GM18517 (cell line): ENCODE measurements around the gene CD79A.

Source experiments
- ATAC-seq: cut with Tn5 transposase; IDR thresholded peaks from one replicate; pipeline ENCODE4 v1.9.1; 2021; ENCODE audit warnings: mild to moderate bottlenecking, moderate library complexity; ENCODE audit not compliant: unreplicated experiment

Gene CD79A

DNA sequence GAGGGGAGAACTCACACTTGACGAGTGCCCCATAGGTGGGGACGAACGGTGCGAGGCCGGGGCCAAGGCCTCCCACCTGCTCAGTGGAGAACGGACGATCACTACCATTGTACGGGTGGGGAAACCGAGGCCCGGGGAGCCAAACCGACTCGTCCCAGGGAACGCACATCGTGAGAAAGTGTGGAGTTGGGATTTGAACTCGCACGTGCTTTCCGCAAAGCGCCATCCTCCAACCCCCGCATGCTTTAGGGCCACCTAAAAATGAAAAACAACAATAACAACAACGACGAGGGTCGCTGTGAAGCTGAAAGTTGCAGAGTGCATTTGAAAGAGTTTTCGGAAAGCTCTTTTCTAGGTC, 6.4 kb downstream of the CD79A start:
- ATAC-seq: no peak

DNA sequence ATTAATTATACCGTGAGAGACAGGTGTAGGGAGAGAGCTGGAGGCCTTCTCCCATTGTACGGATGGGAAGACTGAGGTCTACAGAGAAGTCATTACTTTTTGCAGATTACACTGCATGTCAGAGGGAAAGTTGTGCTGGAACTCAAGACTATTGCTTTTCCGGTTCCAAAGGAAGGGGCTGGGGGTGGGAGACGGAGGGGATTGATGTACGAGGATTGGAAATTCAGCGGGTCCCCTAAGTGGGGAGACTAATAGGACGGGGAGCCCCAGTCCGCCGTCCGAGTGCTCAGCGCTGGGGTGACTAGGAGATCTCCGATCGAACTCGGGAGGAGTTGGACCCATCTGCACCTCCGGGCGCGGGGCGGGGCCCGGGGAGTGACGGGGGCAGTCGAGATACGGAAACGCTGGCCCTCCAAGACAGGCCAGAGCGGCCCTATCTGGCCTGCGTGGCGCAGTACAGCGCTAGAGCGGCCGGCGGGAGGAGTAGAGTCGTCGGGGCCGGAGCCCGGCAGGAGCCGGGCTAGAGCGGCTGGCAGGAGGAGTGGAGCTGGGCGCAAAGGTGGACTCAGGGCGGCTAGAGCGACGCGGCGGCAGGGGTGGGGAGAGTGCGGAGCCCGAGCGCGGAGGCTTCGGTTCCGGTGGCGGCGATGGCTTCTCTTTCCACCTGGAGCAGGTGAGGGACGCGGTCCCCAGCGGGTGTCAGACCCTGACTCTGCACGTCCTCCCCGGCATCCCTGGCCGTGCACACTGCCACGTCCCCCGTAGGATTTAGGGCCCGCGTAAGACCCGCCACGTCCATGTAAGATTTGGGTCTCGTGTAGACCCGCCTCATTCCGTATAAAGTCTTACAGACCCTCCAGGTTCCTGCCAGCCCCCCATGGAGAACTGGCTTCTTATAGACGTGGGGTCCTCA, 7.0 kb downstream of the CD79A start:
- peak; percentile 69 for ATAC-seq

DNA sequence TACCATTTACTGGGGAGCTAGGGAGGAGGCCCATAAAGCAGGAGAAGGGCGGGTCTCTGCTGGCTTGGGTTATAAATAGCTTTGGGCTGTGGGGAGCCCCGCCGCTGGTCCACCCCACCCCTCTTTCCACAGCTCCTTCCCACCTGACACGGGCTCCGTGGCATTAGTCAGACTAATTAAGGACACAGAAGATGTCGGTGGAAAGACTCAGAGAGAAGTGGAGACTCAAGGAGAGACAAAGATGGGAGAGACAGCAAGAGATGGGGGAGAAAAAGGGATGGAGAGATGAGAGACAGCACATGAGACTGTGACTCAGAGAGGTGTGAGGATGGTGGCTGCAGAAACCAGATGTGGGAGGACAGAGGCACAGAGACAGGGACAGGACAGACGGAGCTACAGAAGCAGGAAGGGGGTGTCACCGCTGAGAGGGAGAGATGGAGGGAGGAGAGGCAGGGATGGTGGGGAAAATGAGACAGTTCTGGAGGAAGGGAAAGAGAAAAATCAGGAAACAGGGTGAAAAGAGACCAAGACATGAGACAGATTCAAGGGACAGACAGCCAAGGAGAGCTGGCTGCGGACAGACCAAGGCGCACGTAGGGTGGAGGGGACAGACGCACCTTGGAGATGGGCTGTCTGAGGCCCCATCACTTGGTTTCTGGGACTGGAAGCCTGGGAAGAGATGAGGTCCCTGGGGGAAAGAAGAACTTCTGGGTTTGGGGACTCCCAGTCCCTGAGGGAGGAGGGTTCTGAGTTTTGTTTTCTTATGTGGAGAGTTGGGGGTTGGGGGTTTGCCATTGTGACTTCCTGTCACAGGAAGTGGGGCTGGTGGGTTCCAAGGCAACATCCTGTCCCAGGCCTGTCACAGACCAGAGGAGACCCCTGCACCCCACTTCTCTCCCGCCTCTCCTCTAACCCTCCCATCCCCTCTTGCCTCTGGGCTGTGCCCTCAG, 10.0 kb downstream of the CD79A start:
- no peak for ATAC-seq

DNA sequence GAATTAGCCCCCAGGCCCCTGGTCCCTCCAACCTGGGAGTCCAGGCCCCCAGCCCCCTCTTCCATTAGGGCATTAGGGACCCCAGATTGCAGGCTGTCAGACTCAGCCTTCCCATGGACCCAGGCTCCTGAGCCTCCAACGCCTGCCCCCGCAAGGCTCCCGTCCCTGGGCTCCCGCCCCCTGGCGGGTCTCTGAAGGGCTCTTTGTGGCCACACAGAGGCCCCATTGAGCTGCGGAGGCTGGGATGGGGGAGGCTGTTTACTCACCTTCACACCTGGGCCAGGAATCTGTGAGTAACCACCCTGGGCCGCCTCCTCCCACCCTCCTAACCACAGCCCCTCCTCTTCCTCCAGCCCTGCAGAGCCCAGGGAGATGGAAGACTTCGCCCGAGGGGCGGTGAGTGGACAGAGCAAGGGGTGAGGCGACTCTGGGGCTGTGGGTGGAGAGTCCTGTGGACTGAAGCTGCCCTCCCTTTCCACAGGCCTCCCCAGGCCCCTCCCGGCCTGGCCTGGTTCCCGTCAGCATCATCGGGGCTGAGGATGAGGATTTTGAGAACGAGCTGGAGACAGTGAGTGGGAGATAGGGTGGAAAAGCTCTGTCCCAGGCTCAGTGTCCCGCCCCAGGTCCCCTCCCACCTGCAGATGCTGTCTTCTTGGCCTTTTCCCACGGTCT, 10.8 kb downstream of the CD79A start:
- no peak for ATAC-seq

DNA sequence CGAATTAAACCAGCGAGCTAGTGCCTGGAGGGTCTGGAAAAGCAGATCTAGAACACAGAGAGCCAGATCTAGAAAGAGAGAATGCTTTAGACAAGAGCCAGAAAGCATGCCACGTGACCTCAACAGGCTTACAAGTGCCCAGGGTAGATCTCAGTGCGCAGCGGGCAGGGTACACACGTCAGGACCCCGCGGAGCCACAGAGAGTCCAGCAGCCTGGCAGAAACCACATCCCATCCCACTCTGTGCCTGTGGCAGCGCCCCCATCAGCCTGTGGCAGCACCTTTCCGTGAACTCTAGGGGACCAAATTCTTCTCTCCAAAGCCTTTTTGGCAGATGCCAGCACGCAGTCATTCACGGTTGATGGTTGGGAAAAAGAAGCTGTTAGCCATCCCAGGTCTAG, 11.8 kb downstream of the CD79A start:
- no peak for ATAC-seq

DNA sequence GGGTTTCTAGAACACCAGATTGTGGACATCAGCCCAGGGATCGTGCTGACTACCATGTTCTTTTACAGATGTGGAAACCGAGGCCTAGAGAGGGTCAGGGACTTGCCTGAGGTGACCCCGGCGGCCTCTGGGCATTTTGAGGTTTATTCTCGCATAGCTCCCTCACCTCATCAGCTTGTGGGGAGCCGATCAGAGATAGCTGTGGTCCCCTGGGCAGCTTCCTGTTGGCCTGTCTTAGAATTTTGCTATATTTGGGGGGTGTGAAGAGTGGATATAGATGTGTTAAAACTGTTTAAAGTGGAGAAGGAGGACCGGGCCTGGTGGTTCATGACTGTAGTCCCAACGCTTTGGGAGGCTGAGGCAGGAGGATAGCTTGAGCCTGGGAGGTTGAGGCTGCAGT, 12.8 kb downstream of the CD79A start:
- ATAC-seq: no peak

DNA sequence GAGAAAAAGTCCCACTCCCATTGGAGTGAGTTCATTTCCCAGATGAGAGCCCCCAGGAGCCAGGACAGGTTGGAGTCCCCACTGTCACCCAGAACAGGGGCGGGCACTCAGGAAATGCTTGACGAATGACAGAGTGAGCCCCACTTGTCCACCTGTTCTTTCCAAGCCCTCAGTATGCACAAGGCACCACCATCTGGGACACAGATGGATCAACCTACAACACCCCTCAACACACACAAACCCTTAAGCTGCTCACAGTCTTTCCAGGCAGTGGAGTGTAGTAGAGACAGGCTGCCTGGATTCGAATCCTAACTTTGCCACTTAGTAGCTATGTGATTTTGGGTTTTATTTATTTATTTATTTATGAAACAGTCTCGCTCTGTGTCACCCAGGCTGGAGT, 13.9 kb downstream of the CD79A start:
- ATAC-seq: no peak

DNA sequence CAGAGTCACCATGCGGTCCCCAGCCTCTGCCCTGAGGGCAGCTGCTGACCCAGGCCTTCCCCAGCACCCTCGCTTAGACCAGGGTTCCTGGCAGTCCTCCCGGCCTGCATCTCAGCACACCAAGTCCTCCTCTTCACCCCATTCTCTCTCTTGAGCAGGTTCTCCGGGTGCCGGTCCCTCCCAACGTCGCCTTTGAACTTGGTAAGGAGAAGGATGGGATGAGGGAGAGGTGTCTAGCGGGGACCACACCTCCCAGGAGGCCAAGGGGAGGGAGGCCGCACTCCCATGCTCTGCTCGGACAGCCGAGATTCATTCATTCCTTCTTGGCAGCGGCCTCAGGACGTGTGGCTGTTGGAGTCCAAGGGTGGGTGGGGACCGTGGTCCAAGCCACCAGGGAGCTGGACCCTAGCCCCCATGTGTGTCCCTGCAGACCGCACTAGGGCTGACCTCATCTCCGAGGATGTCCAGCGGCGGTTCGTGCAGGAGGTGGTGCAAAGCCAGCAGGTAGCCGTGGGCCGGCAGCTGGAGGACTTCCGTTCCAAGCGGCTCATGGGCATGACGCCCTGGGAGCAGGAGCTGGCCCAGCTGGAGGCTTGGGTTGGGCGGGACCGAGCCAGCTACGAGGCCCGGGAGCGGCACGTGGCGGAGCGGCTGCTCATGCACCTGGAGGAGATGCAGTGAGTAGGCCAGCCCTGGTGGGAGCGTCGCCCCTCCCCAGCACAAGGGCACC, 15.3 kb downstream of the CD79A start:
- ATAC-seq: no peak

DNA sequence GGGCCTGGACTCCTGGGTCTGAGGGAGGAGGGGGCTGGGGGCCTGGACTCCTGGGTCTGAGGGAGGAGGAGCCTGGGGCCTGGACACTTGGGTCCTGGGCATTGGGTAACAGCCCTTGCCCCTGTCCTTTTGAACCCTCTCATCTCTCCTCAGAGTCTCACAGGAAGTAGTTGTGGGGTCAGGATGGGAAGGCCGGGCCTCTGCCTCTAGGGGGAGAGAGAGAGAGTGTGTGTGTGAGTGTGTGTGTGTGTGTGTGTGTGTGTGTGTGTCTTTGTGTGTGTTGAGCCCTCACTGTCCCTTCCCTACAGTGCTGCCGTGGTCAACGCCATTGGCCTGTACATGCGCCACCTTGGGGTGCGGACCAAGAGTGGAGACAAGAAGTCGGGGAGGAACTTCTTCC, 16.8 kb downstream of the CD79A start:
- no peak for ATAC-seq

DNA sequence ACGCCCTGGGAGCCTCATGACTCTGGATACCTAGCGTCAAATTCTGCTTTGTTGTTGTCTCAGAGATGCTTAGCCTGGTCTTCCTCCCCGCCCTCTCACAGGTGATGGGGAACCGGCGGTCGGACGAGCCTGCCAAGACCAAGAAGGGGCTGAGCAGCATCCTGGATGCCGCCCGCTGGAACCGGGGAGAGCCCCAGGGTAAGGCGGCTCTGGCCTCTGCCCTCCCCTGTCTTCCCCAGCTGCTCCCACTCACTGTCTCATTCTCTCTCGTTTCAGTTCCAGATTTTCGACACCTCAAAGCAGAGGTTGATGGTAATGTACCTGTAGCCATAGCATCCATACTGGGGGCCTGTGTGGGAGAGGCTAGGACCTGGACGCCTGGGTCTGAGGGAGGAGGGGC, 17.3 kb downstream of the CD79A start:
- ATAC-seq: no peak

DNA sequence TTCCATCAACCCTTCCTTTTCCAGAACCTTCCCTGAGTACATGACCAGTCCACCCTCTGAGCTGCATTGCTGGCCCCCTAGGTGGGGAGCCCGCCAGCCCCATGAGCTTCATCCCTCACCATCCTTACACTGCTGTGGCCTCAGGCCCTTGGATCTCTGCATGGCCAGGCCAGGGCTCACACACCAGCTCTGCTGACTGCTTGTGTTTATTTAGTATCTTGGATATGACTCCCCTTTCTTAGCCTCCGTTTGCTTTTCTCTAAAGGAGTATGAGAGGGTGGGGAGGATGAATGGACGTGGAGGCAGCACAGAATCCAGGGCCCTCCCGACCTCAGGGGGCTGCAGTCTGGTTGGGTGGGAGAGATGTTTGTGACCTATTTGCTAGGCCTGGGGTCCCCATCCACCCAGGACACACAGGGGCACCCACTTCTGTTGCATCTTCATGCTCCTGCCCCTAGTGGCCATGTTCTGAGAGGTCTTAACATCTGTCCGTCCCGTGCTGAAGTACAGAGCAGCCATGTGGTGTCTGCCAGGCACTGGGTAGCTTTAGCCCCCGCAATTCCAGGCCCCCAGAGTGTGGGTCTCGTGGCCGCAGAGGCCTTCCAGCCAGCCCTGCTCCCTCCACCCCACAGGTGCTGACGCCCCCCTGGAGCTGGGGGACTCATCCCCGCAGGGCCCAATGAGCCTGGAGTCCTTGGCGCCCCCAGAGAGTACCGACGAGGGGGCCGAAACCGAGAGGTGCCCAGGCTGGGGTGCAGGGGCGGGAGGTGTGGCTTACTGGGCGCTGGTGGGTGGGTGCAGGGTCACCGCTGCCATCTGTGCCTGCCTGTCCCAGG, 18.9 kb downstream of the CD79A start:
- ATAC-seq: no peak

DNA sequence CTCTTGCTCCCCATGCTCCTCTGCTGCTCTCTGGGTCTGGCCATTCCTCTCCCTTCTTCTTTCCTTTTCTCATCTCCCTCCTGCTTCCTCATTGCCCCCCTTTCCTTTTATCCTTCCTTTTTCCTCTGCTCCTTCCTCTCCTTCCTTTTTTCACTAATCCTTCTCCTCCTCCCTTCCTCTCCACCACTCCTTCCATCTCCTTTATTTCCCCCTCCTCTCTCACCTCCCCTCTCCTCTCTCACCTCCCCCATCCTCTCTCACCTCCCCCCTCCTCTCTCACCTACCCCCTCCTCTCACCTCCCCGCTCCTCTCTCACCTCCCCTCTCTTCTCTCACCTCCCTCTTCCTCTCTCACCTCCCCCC, 19.5 kb downstream of the CD79A start:
- ATAC-seq: no peak

DNA sequence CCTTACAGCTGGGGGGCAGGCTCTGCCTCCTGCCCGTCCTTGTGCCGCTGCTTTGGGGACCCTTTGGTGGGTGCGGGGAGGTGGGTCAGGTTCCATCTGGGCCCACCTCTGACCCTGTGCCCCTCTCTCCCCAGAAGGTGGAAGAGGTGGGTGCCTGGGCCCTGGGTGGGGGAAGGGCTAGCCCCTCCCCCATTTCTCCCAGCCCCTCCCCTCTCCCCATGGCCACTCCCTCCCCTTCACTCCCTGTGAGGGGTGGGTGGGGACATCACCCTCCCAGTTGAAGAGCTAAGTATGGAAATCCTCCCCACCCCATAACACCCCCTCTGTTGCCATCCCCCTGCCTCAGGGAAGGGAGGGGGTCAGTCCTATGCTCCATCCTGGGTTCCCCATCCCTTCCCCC, 20.1 kb downstream of the CD79A start:
- no peak for ATAC-seq

DNA sequence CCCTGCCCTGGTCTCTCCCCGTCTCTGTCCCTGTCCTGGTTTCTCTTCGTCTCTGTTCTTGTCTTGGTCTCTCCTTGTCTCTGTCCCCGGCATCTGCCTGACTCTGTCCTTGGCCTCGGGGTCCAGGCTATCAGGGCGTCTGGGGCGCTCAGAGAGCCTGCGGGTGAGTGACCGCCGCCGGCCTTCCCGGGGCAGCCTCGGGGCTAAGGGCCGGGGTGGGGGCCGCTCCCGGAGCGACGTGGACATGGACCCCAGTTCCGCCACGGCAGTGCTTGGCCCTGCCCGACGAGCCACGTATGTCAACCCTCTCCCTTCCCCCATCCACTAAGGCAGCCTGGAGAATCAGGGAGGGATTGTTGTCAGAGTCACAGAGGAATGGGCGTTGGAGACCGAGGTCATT, 20.7 kb downstream of the CD79A start:
- no peak for ATAC-seq

DNA sequence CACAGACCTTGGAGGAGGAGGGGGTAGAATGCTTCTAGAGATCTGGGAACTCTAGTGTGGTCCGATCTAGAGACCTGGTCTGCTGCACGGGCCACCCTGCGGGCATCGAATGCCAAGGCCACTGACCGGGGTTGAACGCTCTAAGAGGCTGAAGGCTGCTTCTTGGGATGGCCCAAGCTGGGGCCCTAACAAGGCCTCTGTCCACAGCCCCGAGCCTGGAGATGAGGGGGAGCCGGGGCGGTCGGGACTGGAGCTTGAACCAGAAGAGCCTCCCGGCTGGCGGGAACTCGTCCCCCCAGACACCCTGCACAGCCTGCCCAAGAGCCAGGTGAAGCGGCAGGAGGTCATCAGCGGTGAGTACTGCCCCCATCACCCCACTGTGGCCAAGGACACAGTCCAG, 21.2 kb downstream of the CD79A start:
- no peak for ATAC-seq

DNA sequence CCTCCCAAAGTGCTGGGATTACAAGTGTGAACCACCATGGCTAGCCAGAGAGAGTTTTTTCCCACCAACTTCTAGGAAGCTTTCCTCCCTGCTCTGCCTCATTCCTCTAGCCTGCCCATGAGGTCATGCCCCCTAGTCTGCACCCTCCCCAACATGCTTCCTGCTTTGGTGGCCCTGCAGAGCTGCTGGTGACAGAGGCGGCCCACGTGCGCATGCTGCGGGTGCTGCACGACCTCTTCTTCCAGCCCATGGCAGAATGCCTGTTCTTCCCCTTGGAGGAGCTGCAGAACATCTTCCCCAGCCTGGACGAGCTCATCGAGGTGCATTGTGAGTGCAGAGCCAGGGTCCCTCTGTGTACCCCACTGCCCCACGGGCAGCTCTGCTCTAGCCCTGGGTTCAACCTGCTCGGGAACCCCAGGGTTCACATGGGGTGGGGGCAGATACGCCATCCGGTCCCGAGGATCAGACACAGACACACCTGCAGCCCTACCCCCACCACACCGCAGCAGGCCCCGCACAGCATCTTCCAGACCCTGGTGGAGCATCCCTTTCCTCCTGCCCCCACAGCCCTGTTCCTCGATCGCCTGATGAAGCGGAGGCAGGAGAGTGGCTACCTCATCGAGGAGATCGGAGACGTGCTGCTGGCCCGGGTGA, 24.8 kb downstream of the CD79A start:
- no peak for ATAC-seq

DNA sequence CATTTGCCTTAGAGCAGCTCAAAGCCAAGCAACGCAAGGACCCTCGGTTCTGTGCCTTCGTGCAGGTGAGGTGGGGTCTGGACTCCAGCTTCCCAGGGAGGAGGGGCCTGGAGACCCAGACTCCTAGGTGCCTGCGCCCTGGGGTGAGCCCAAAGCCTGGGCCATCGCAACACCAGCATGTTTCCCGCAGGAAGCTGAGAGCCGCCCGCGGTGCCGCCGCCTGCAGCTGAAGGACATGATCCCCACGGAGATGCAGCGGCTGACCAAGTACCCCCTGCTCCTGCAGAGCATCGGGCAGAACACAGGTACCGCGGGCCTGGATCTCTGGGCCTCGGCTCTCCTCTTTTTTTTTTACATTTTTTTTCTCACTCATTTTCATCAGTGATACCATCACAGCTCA, 25.5 kb downstream of the CD79A start:
- no peak for ATAC-seq

DNA sequence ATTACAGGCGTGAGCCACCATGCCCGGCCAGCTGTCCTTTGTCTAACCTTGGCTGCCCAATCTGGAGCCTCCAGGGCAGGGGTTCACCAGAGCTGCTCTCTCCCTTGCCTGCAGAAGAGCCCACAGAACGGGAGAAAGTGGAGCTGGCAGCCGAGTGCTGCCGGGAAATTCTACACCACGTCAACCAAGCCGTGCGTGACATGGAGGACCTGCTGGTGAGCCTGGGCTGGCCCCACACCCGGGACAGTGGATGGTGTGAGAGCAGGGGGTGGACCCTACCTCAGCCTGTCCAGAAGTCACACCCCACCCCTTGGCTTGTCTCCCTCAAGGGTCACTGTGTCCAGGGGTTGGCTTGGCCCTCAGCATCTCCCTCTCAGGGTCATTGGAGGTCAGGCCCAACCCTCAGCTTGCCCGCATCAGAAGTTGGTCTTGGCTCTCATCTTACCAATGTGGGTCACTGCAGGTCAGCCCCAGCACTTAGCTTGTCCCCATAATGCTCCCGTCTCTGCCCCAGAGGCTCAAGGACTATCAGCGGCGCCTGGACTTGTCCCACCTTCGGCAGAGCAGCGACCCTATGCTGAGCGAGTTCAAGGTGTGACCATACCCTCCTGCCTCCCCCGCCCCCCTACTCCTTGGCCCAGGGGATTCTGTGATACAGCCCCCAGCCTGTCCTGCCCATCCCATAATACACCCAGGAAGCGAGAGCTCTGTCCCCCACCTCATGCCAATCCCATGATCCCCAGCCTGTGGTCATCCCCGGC, 26.3 kb downstream of the CD79A start:
- ATAC-seq: no peak
